K562 (cell line): ENCODE results near the gene CMIP. TPM values are rescaled to one million over a fixed set of nuclear protein-coding genes. Genes with fewer than 3 reads are reported as not detected.

Source experiments
- ATAC-seq: fragments of 200-7000 bp; cut with Tn5 transposase; 3 replicates; pipeline ENCODE4 v1.9.1; 2020; ENCODE audit warnings: moderate library complexity
- BruUV-seq: library from RNA; stranded (reverse); fragments of 400-500 nt; replicated peaks from 2 replicates; lab custom pipeline; 2021; lab: Mats Ljungman, UMichigan
- CTCF ChIA-PET: fragments of 300-600 bp; formaldehyde crosslinking; extraction: SDS; loops from one replicate; lab custom pipeline; 2021; ENCODE audit warnings: low intra/inter-chr PET ratio; lab: Yijun Ruan, JAX
- POLR2A ChIA-PET: fragments of 300-600, 350-650 bp; sonication (Branson Sonifier 250); formaldehyde crosslinking; extraction: SDS; loops from one replicate; lab custom pipeline; 2021; ENCODE audit warnings: antibody characterized with exemption, inconsistent platforms; lab: Yijun Ruan, JAX
- DNase-seq, 4 experiments: peaks; one replicate each; pipeline versions ENCODE4 v3.0.0 to v3.0.0-alpha.2; 2011 to 2018; ENCODE audit warnings: low spot score in 3 of 4, mixed read lengths in 3 of 4; ENCODE audit errors: extremely low read depth in 1 of 4
- FAIRE-seq: peaks from 2 replicates; lab custom pipeline; 2011; peaks lifted over from hg19 to GRCh38; lab: Jason Lieb, UNC
- H2AFZ ChIP-seq: 2 replicates; pipeline ENCODE4 v1.6.0; 2011; ENCODE audit warnings: low read depth, low read length, control low read depth, inconsistent platforms
- H3K27ac ChIP-seq: fragments of 200-600 bp; 3 replicates; pipeline ENCODE4 v1.8.0; 2011; ENCODE audit warnings: low read depth, mild to moderate bottlenecking, control low read depth, inconsistent platforms, low read length, moderate library complexity, mixed read lengths; ENCODE audit errors: extremely low read depth
- H3K27me3 ChIP-seq, 2 experiments: fragments of 300-600 bp in 1 of 2; 2 replicates in 1 of 2; 3 replicates in 1 of 2; pipeline versions ENCODE4 v1.6.0 to v1.8.0; 2011; ENCODE audit warnings: inconsistent platforms in 2 of 2, low read length in 2 of 2, mild to moderate bottlenecking in 1 of 2, mixed read lengths in 1 of 2, moderate library complexity in 1 of 2; ENCODE audit not compliant: control insufficient read depth in 2 of 2, insufficient read depth in 2 of 2
- H3K36me3 ChIP-seq: fragments of 300-600 bp; 3 replicates; pipeline ENCODE4 v1.8.0; 2011; ENCODE audit warnings: mild to moderate bottlenecking, low read length, inconsistent platforms; ENCODE audit not compliant: control insufficient read depth, insufficient read depth
- H3K4me1 ChIP-seq, 2 experiments: fragments of 200-600 bp in 1 of 2; replicated peaks in 1 of 2; 2 replicates in 1 of 2; 3 replicates in 1 of 2; pipeline versions ENCODE4 v1.5.1 to v1.8.0; 2011; ENCODE audit warnings: inconsistent platforms in 2 of 2, low read length in 2 of 2, mild to moderate bottlenecking in 1 of 2, mixed read lengths in 1 of 2, moderate library complexity in 1 of 2; ENCODE audit not compliant: control insufficient read depth in 2 of 2, insufficient read depth in 2 of 2
- H3K4me2 ChIP-seq: 2 replicates; pipeline ENCODE4 v1.6.1; 2011; ENCODE audit warnings: low read length, control low read depth, inconsistent platforms, mixed read lengths; ENCODE audit not compliant: insufficient read depth
- H3K4me3 ChIP-seq: fragments of 200-600 bp; sonication (generic), shearing (Covaris generic); 2 replicates; pipeline ENCODE4 v1.5.1; 2016; ENCODE audit warnings: control low read depth, inconsistent platforms
- H3K79me2 ChIP-seq: fragments of 200-600 bp; 3 replicates; pipeline ENCODE4 v1.8.0; 2011; ENCODE audit warnings: low read length, inconsistent platforms; ENCODE audit not compliant: control insufficient read depth, insufficient read depth
- H3K9ac ChIP-seq, 2 experiments: 2 replicates each; pipeline versions ENCODE4 v1.6.0 to v1.6.1; 2011; ENCODE audit warnings: low read depth in 2 of 2, low read length in 2 of 2, control low read depth in 1 of 2, inconsistent platforms in 1 of 2, mild to moderate bottlenecking in 1 of 2, mixed read lengths in 1 of 2; ENCODE audit not compliant: insufficient read depth in 1 of 2
- H3K9me1 ChIP-seq: one replicate; pipeline ENCODE4 v1.6.0; 2011; ENCODE audit warnings: inconsistent platforms, mild to moderate bottlenecking, low read length, moderate library complexity; ENCODE audit not compliant: control insufficient read depth, insufficient read depth
- H3K9me3 ChIP-seq: replicated peaks from 2 replicates; pipeline ENCODE4 v1.5.1; 2011; ENCODE audit warnings: low read depth, low read length, inconsistent platforms; ENCODE audit not compliant: control insufficient read depth, insufficient read depth
- H4K20me1 ChIP-seq: replicated peaks from 2 replicates; pipeline ENCODE4 v1.6.1; 2011; ENCODE audit warnings: low read length, inconsistent platforms, mixed read lengths; ENCODE audit not compliant: control insufficient read depth, insufficient read depth
- BMI1 ChIP-seq: fragments of 150-350 bp; IDR thresholded peaks from 2 replicates; pipeline ENCODE4 v1.6.1; 2014; ENCODE audit warnings: low read length
- CCAR2 ChIP-seq: fragments of 200-400 bp; formaldehyde crosslinking; IDR thresholded peaks from 2 replicates; pipeline ENCODE4 v1.6.1; 2017; ENCODE audit warnings: mild to moderate bottlenecking, low read depth, low read length
- FOXK2 ChIP-seq, 2 experiments: fragments of 450-650 bp; IDR thresholded peaks in 1 of 2; conservative IDR thresholded peaks in 1 of 2; 2 replicates each; pipeline ENCODE4 v1.6.1; 2016; ENCODE audit warnings: low read depth in 2 of 2, mild to moderate bottlenecking in 1 of 2
- HBP1 ChIP-seq: fragments of 450-650 bp; formaldehyde crosslinking; IDR thresholded peaks from 2 replicates; pipeline ENCODE4 v1.4.0; 2022; ENCODE audit warnings: missing genetic modification characterization
- PRDM10 ChIP-seq: fragments of 450-650 bp; IDR thresholded peaks from 2 replicates; pipeline ENCODE4 v1.6.1; 2018; ENCODE audit not compliant: partially characterized antibody
- PRMT5 ChIP-seq: sonication (generic); formaldehyde crosslinking; IDR thresholded peaks from 2 replicates; pipeline ENCODE4 v1.5.0; 2020; ENCODE audit warnings: missing genetic modification reagents
- RHOXF2B ChIP-seq: fragments of 250-450 bp; sonication (Bioruptor Pico); conservative IDR thresholded peaks from 2 replicates; pipeline ENCODE4 v1.5.1; 2021
- SMARCE1 ChIP-seq: fragments of 450-650 bp; IDR thresholded peaks from 2 replicates; pipeline ENCODE4 v1.7.1; 2016; ENCODE audit warnings: mild to moderate bottlenecking
- TOE1 ChIP-seq, 2 experiments: fragments of 450-650 bp in 1 of 2; sonication (generic) in 1 of 2; formaldehyde crosslinking in 1 of 2; IDR thresholded peaks; 2 replicates each; pipeline versions ENCODE4 v1.7.1 to v1.8.0; 2016 to 2022; ENCODE audit warnings: borderline replicate concordance in 2 of 2, mild to moderate bottlenecking in 2 of 2, antibody characterized with exemption in 1 of 2, inconsistent platforms in 1 of 2, low read depth in 1 of 2, missing genetic modification reagents in 1 of 2, moderate library complexity in 1 of 2
- ZNF197 ChIP-seq: fragments of 200-800 bp; sonication (Bioruptor generic); IDR thresholded peaks from 2 replicates; pipeline ENCODE4 v1.6.1; 2016; ENCODE audit warnings: low read depth, missing genetic modification characterization, missing compliant biosample characterization
- ZNF280A ChIP-seq: fragments of 450-650 bp; IDR thresholded peaks from 2 replicates; pipeline ENCODE4 v1.6.1; 2018; ENCODE audit warnings: mild to moderate bottlenecking, low read depth; ENCODE audit not compliant: partially characterized antibody
- WGBS: fragments of 100-300 bp; shearing (Covaris generic); methylation state at CpG from one replicate; pipeline ENCODE4 v1.1.6; 2016; ENCODE audit warnings: low coverage, mixed read lengths; ENCODE audit not compliant: insufficient coverage; ENCODE audit errors: missing lambda C conversion rate; 5-methylcytosine and 5-hydroxymethylcytosine counted together
- in situ Hi-C: fragments of 300-500 bp; cut with MboI; formaldehyde crosslinking; loops from 4 replicates; pipeline ENCODE4 v1.15.0; 2018; ENCODE audit warnings: inconsistent platforms, mixed read lengths
- intact Hi-C: fragments of 100-400 bp; cut with micrococcal nuclease; formaldehyde crosslinking; loops from 2 replicates; pipeline ENCODE4 v1.14.2; 2022
- polyA plus RNA-seq, 8 experiments: library from polyadenylated mRNA; depleted of rRNA in 4 of 8; stranded (reverse) in 5 of 8; unstranded in 3 of 8; fragments of >200 nt; fragmentation: Nextera tagmentation in 2 of 8; fragmentation: Illumina TruSeq in 1 of 8; extraction: Ambion mirVana in 2 of 8; extraction: Trizol in 1 of 8; gene quantifications; 2 replicates each; pipeline versions ENCODE4 v1.2.1 to v1.2.3, GENCODE V29; 2011 to 2014; ENCODE audit warnings: inconsistent platforms in 1 of 8, missing spikeins in 1 of 8
- total RNA-seq, 7 experiments: library from RNA; depleted of rRNA in 6 of 7; stranded (reverse); fragments of >200 nt in 6 of 7; fragmentation: Illumina TruSeq in 2 of 7; extraction: Trizol in 2 of 7; gene quantifications; 2 replicates each; pipeline versions ENCODE4 v1.2.1 to v1.2.3, GENCODE V29; 2011 to 2021; ENCODE audit warnings: low replicate concordance in 1 of 7

Gene CMIP
- total and polyA plus RNA-seq, 9 of the 15 experiments (the other 6 are each of a cell fraction or from before 2014, with no cell fraction given) = 0.94 to 82.5 (median 10.3) TPM

- DNase-seq (no peak), ATAC-seq (no peak), FAIRE-seq (no peak)
- WGBS = 81% methylated on average over 13 of the region's 13 CpGs
- BruUV-seq = no TSS peak
- H3K9me1 ChIP-seq = no peaks in the 10 kb centered on the region
- no peak overlapping the region for H3K4me3 ChIP-seq
- TF ChIP-seq RHOXF2B (CRISPR knock-in tag) (no peak), FOXK2 (conservative IDR thresholded peaks at IDR 0.05 in 1 of 2, IDR thresholded peaks at IDR 0.05 in 1 of 2; ENCODE audit: low read depth in 2 of 2) (no peak), ZNF197 (CRISPR knock-in tag) (no peak), CCAR2 (no peak), BMI1 (no peak), ZNF280A (no peak), PRMT5 (CRISPR knock-in tag) (no peak), HBP1 (CRISPR knock-in tag) (no peak), TOE1 (IDR thresholded peaks at IDR 0.05; ENCODE audit: borderline replicate concordance) (no peak), TOE1 (CRISPR knock-in tag; IDR thresholded peaks at IDR 0.05; ENCODE audit: borderline replicate concordance, low read depth) (no peak), SMARCE1 (no peak), PRDM10 (no peak)
- in situ Hi-C loops = no loop called here
- intact Hi-C loops = no loop called here
- H2AFZ ChIP-seq = no peak overlapping the region
- POLR2A ChIA-PET = interaction anchor here (0.5 to 2.4 kb wide), 6 partner anchors 8 to 107 kb away, joined by 3 to 6 read pairs (median 3); no protein-coding TSS in a partner anchor
- H3K4me1 ChIP-seq = peaks cover 0 to 12% of the 10 kb centered on the region in 2 experiments; a peak in 2 of 5 replicates
- CTCF ChIA-PET = no interaction called here
- peaks cover 39% of the 10 kb centered on the region for H3K79me2 ChIP-seq
- H4K20me1 ChIP-seq = peaks cover 31% of the 10 kb centered on the region; the same call in 1 of the 2 replicates
- no peaks in the 10 kb centered on the region for H3K27me3 ChIP-seq
- H3K9ac ChIP-seq = no peak overlapping the region
- peaks cover 3% of the 10 kb centered on the region; the same call in 1 of the 3 replicates for H3K36me3 ChIP-seq
- no peak overlapping the region for H3K27ac ChIP-seq
- H3K4me2 ChIP-seq = no peak overlapping the region
- no peaks in the 10 kb centered on the region for H3K9me3 ChIP-seq
Measured at GRCh38 chr16:81602256-81602776, 157.7 kb downstream of the CMIP start.
